ENCODE results near the gene PFKL. TPM values are rescaled to one million over a fixed set of nuclear protein-coding genes. Genes with fewer than 3 reads are reported as not detected.

Gene PFKL
- total and polyA plus RNA-seq, 2 of the 8 experiments (the other 6 are each of a cell fraction or from before 2014, with no cell fraction given): 80.2 to 82.3 TPM

DNA sequence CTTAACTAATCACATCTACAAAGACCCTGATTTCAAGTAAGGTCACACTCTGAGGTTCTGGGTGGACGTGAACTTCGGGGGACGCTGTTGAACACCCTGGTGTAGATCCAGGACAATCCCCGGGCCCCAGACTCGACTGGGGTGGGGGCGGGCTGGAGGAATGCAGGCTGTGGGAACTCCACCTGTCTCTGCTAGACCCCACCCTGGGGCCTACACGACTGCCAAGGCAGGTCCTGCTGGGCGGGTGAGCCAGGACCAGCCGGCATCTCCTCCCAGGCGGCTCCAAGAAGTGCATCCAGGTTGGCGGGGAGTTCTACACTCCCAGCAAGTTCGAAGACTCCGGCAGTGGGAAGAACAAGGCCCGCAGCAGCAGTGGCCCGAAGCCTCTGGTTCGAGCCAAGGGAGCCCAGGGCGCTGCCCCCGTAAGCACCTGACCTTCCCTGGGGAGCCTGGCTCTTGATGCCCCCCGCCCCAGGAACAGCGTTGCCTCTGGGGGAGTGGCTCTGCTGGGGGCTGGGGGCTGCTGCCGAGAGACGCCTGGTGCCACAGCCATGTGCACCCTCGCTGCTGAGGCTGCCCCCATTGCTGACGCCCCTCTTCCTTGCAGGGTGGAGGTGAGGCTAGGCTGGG lies 10.4 kb upstream of the PFKL start:
- Histone ChIP-seq H4K5ac (ENCODE audit: insufficient read length, low read depth, low read length) (no peak overlapping the region), H4K20me1 (replicated peaks in 1 of 2; ENCODE audit: control insufficient read depth in 1 of 2, insufficient read depth in 2 of 2, low read length in 2 of 2) (no peaks in the 10 kb centered on the region), H2BK5ac (ENCODE audit: low read depth, low read length) (no peak overlapping the region), H3K9me3 (ENCODE audit: insufficient read depth in 2 of 2, low read depth in 1 of 2, low read length in 1 of 2) (no peaks in the 10 kb centered on the region), H3K27ac (ENCODE audit: low read depth, low read length) (no peak overlapping the region), H3K56ac (replicated peaks; ENCODE audit: insufficient read length, low read depth, low read length) (no peak overlapping the region), H3K79me1 (ENCODE audit: low read depth, low read length) (no peaks in the 10 kb centered on the region), H3K18ac (ENCODE audit: extremely low read depth, low read length) (no peak overlapping the region), H3K79me2 (ENCODE audit: control insufficient read depth in 1 of 2, insufficient read depth in 2 of 2, low read length in 2 of 2) (no peaks in the 10 kb centered on the region), H3K4me3 (ENCODE audit: extremely low read depth in 1 of 4, insufficient read depth in 2 of 4, low read depth in 3 of 4, low read length in 4 of 4) (no peak overlapping the region), H3K23ac (ENCODE audit: insufficient read length) (no peak overlapping the region), H3K9ac (replicated peaks in 1 of 4; ENCODE audit: extremely low read depth in 1 of 4, low read depth in 3 of 4, low read length in 3 of 4) (no peak overlapping the region), H3K27me3 (replicated peaks in 1 of 4; ENCODE audit: control insufficient read depth in 3 of 4, extremely low read depth in 1 of 4, insufficient read depth in 3 of 4, low read length in 3 of 4) (peaks cover 0 to 23% (median 16%) of the 10 kb centered on the region in 4 experiments; a peak in 5 of 7 replicates), H4K91ac (replicated peaks; ENCODE audit: insufficient read length, low read length) (no peak overlapping the region), H2AFZ (ENCODE audit: low read length) (no peak overlapping the region), H3K4ac (replicated peaks; ENCODE audit: insufficient read length, low read depth, low read length) (no peak overlapping the region), H3K23me2 (ENCODE audit: low read depth, low read length) (no peaks in the 10 kb centered on the region; the same call in 1 of the 2 replicates), H3K14ac (ENCODE audit: insufficient read length) (no peak overlapping the region), H2BK12ac (ENCODE audit: low read depth, low read length) (no peak overlapping the region), H2BK15ac (ENCODE audit: low read length) (no peak overlapping the region), H2BK120ac (replicated peaks; ENCODE audit: low read depth, low read length) (no peak overlapping the region), H3K4me2 (ENCODE audit: insufficient read depth in 1 of 2, low read depth in 2 of 2, low read length in 2 of 2) (no peak overlapping the region), H3K36me3 (ENCODE audit: control insufficient read depth in 2 of 4, insufficient read depth in 4 of 4, low read length in 3 of 4) (no peaks in the 10 kb centered on the region), H2AK5ac (ENCODE audit: low read depth, low read length) (no peak overlapping the region), H4K8ac (ENCODE audit: extremely low read depth, insufficient read depth, low read length) (no peak overlapping the region), H3K4me1 (replicated peaks in 1 of 4; ENCODE audit: control insufficient read depth in 3 of 4, insufficient read depth in 4 of 4, low read length in 3 of 4) (peaks cover 0 to 11% (median 5%) of the 10 kb centered on the region in 4 experiments; a peak in 5 of 7 replicates), H2BK20ac (ENCODE audit: low read length) (no peak overlapping the region)
- CTCF ChIA-PET (ENCODE audit: partially characterized antibody): no interaction called here
- DNase-seq (ENCODE audit: low read depth in 1 of 2, low spot score in 2 of 2): no peak
- POLR2A ChIA-PET (ENCODE audit: partially characterized antibody): no interaction called here
- 84% methylated on average over 21 of the region's 24 CpGs; no CpG with 5 or more reads in 1 of the 2 experiments for WGBS, 2 experiments (ENCODE audit: extremely low coverage in 1 of 2, insufficient coverage in 1 of 2, insufficient read length in 1 of 2, insufficient replicate concordance in 2 of 2, low coverage in 1 of 2, low lambda C conversion rate in 2 of 2, missing lambda C conversion rate in 1 of 2)
- FAIRE-seq: no peak
- no peak for TF ChIP-seq CBX5 (IDR thresholded peaks at IDR 0.05; ENCODE audit: low read depth, low read length)
- no peak for TF ChIP-seq KDM1A (IDR thresholded peaks at IDR 0.05; ENCODE audit: borderline replicate concordance, low read length)
- TF ChIP-seq, protein P1, sequence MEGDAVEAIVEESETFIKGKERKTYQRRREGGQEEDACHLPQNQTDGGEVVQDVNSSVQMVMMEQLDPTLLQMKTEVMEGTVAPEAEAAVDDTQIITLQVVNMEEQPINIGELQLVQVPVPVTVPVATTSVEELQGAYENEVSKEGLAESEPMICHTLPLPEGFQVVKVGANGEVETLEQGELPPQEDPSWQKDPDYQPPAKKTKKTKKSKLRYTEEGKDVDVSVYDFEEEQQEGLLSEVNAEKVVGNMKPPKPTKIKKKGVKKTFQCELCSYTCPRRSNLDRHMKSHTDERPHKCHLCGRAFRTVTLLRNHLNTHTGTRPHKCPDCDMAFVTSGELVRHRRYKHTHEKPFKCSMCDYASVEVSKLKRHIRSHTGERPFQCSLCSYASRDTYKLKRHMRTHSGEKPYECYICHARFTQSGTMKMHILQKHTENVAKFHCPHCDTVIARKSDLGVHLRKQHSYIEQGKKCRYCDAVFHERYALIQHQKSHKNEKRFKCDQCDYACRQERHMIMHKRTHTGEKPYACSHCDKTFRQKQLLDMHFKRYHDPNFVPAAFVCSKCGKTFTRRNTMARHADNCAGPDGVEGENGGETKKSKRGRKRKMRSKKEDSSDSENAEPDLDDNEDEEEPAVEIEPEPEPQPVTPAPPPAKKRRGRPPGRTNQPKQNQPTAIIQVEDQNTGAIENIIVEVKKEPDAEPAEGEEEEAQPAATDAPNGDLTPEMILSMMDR (IDR thresholded peaks at IDR 0.05; ENCODE audit: control extremely low read depth in 1 of 3, insufficient read depth in 1 of 3, low read depth in 1 of 3, low read length in 3 of 3): no peak

Measured in H1 (cell line).